ENCODE measurements around the gene SARM1. TPM values are rescaled to one million over a fixed set of nuclear protein-coding genes. Genes with fewer than 3 reads are reported as not detected.

The SARM1 gene
- total and polyA plus RNA-seq, 2 of the 8 experiments (the other 6 are each of a cell fraction or from before 2014, with no cell fraction given) = 5.8 to 9.2 TPM

- TF ChIP-seq GTF2F1 (IDR thresholded peaks at IDR 0.05; ENCODE audit: borderline replicate concordance, low read depth, low read length) (no peak), CBX5 (IDR thresholded peaks at IDR 0.05; ENCODE audit: low read depth, low read length) (no peak), EP300 (IDR thresholded peaks at IDR 0.05; ENCODE audit: borderline replicate concordance in 1 of 2, low read depth in 2 of 2, low read length in 2 of 2) (no peak), CBX8 (IDR thresholded peaks at IDR 0.05; ENCODE audit: borderline replicate concordance, low read depth, low read length) (no peak), SIN3A (conservative IDR thresholded peaks at IDR 0.05 in 1 of 2, IDR thresholded peaks at IDR 0.05 in 1 of 2; ENCODE audit: low read depth in 1 of 2, low read length in 2 of 2) (peak in 1 of 2 experiments; percentile 41; a peak in 1 of 4 replicates), TCF12 (IDR thresholded peaks at IDR 0.05; ENCODE audit: low read depth, low read length) (no peak), NRF1 (IDR thresholded peaks at IDR 0.05; ENCODE audit: low read depth, low read length) (peak; percentile 12; the same call in 1 of the 2 replicates), ASH2L (IDR thresholded peaks at IDR 0.05; ENCODE audit: low read length) (peak; percentile 63), TAF1 (IDR thresholded peaks at IDR 0.05; ENCODE audit: low read depth, low read length) (0 out of 2 replicates have a peak, but pooled peaks have one; percentile 25), TBP (IDR thresholded peaks at IDR 0.05; ENCODE audit: low read depth, low read length) (no peak), POU5F1 (IDR thresholded peaks at IDR 0.05; ENCODE audit: low read depth, low read length) (no peak), RNF2 (IDR thresholded peaks at IDR 0.05; ENCODE audit: borderline replicate concordance, low read depth, low read length, missing control alignments, poor library complexity, severe bottlenecking) (no peak), JUND (IDR thresholded peaks at IDR 0.05; ENCODE audit: low read length) (peak; percentile 4; the same call in 1 of the 2 replicates)
- TF ChIP-seq, protein P1, sequence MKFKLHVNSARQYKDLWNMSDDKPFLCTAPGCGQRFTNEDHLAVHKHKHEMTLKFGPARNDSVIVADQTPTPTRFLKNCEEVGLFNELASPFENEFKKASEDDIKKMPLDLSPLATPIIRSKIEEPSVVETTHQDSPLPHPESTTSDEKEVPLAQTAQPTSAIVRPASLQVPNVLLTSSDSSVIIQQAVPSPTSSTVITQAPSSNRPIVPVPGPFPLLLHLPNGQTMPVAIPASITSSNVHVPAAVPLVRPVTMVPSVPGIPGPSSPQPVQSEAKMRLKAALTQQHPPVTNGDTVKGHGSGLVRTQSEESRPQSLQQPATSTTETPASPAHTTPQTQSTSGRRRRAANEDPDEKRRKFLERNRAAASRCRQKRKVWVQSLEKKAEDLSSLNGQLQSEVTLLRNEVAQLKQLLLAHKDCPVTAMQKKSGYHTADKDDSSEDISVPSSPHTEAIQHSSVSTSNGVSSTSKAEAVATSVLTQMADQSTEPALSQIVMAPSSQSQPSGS (IDR thresholded peaks at IDR 0.05; ENCODE audit: low read length) = no peak
- TF ChIP-seq, protein P2, sequence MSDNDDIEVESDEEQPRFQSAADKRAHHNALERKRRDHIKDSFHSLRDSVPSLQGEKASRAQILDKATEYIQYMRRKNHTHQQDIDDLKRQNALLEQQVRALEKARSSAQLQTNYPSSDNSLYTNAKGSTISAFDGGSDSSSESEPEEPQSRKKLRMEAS (IDR thresholded peaks at IDR 0.05) = no peak
Measured at GRCh38 chr17:28405632-28406472, 34.4 kb downstream of the SARM1 start, which contains the start of gene SLC46A1 (continued).

Measured in H1 (cell line).